Esophagus (tissue), 2 donors: ENCODE results near the gene CBFA2T3. TPM values are rescaled to one million over a fixed set of nuclear protein-coding genes. Genes with fewer than 3 reads are reported as not detected.
"Not testable (repeated sequence)": the region's sequence is repeated elsewhere in the genome, so short reads cannot be mapped to it uniquely, and the experiment has no call there.

Source experiments
- H3K27ac ChIP-seq, 2 donors: one replicate each; pipeline ENCODE4 v1.5.1; 2013; ENCODE audit warnings: low read depth in 2 of 2, mild to moderate bottlenecking in 2 of 2, inconsistent platforms in 1 of 2, low read length in 1 of 2, moderate library complexity in 1 of 2
- H3K27me3 ChIP-seq, 2 donors: one replicate each; pipeline ENCODE4 v1.6.1; 2013; ENCODE audit warnings: low read length in 2 of 2, control low read depth in 1 of 2, mild to moderate bottlenecking in 1 of 2; ENCODE audit not compliant: insufficient read depth in 2 of 2, control insufficient read depth in 1 of 2
- H3K36me3 ChIP-seq, 2 donors: one replicate each; pipeline ENCODE4 v1.6.1; 2013; ENCODE audit warnings: low read length in 1 of 2; ENCODE audit not compliant: control insufficient read depth in 2 of 2, insufficient read depth in 2 of 2
- H3K4me1 ChIP-seq, 2 donors: one replicate each; pipeline ENCODE4 v1.6.1; 2013; ENCODE audit warnings: low read length in 1 of 2; ENCODE audit not compliant: control insufficient read depth in 2 of 2, insufficient read depth in 2 of 2
- H3K4me3 ChIP-seq, 2 donors: one replicate each; pipeline ENCODE4 v1.5.1; 2013; ENCODE audit warnings: low read length in 2 of 2, mild to moderate bottlenecking in 2 of 2, low read depth in 1 of 2, moderate library complexity in 1 of 2
- H3K9me3 ChIP-seq, 2 donors: one replicate each; pipeline ENCODE4 v1.6.1; 2013; ENCODE audit warnings: mild to moderate bottlenecking in 2 of 2, low read depth in 1 of 2, low read length in 1 of 2, moderate library complexity in 1 of 2; ENCODE audit not compliant: control insufficient read depth in 2 of 2, insufficient read depth in 1 of 2
- WGBS, 2 donors: extraction: QIAGEN DNeasy Blood & Tissue Kit; methylation state at CpG; one replicate each; pipeline ENCODE4 v1.1.7; 2013; 5-methylcytosine and 5-hydroxymethylcytosine counted together
- polyA plus RNA-seq, 2 donors: library from polyadenylated mRNA; stranded (reverse); fragments of 200-250 nt; gene quantifications; one replicate each; pipeline ENCODE4 v1.2.3, GENCODE V29; 2013
- donor health status: healthy with polysubstance abuse.
- donor health status: Bipolar disorder and iron deficiency.

CBFA2T3 gene
- polyA plus RNA-seq, 2 donors, result 0.93 to 1.4 TPM

DNA sequence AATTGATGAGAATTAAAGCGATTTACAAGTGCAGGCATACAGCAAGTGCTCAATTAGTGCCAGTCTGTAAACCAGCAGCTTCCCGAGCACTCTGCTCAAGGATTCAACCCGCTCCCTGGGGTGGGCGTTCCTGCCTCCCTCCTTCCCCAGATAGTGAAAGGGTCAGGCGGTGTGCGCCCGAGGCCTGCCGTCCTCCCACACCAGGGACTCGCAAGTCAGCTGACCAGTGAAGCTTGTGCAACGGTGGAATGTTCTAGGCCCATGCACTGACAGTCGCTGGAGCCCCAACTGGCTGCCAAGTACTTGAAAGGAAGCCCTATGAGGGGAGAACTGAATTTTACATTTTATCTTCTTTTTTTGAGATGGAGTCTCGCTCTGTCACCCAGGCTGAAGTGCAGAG lies 57.1 kb downstream of the CBFA2T3 start:
- H3K9me3 ChIP-seq, result peaks cover 0 to 9% of the 10 kb centered on the region in 2 donors
- H3K4me3 ChIP-seq, result no peak overlapping the region
- H3K36me3 ChIP-seq, result no peaks in the 10 kb centered on the region
- H3K27me3 ChIP-seq, result no peaks in the 10 kb centered on the region
- peaks cover 8 to 28% of the 10 kb centered on the region in 2 donors for H3K4me1 ChIP-seq
- 94% methylated on average over 12 of the region's 12 CpGs for WGBS, 2 donors
- no peak overlapping the region for H3K27ac ChIP-seq

DNA sequence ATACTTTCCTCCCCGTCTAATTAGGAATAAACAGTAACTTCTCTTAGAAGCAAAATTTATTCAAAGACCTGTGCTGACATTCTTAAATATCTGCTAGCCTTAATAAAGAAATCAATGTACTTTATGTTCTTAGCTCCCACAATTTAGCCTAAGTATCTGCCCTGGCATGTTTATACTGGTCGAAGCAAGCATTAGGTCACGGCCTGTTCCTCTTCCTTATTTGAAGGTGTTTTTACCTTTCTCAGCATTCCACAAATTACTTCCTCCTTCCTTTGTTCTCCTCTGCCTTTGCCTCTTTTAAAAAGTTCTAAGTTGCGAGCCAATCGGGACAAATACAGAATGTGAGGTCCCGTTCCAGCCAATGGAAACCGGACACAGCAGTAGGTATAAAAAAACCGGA lies 58.1 kb downstream of the CBFA2T3 start:
- WGBS, 2 donors, result 61 to 73% methylated on average over 8 of the region's 8 CpGs
- not testable (repeated sequence) for H3K9me3 ChIP-seq, H3K4me3 ChIP-seq, H3K27me3 ChIP-seq, H3K36me3 ChIP-seq
- Histone ChIP-seq H3K27ac (peak overlapping the region in 1 of 2 donors; percentile 73), H3K4me1 (peaks cover 8 to 24% of the 10 kb centered on the region in 2 donors)

DNA sequence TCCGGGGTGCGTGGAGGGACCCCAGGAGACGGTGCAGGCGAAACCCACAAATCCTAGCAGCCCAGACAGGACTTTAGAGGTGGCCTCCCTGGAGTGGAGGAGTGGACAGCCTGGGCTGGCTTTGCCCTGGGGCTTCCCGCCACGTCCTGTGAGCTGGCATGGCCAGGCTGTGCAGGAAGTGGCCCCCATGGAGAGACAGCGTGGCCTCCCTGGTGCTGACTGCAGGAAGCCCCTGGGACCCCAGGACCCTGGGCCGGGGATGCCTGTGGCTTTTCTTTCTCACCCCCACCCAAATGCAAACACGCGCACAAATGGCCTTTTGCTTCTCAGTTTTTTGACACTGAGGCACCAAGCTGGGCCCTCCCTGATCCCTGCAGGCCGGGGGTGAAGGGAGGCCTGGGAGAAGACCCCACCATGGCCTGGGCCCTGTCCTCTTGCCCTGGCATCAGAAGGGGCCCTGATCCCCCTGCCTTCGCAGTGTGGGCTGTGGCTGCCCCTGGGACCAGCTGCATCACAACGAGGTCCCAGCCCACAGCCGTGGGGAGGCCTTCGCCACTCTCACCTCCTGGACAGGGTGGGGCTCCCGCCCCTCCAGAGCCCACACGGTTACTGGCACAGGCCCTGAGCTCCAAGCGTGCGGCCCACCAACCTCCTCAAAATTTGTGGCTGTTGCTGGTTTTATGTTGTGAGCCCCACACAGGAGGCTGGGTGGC lies 58.9 kb downstream of the CBFA2T3 start:
- H3K27me3 ChIP-seq, result no peaks in the 10 kb centered on the region
- 88 to 91% methylated on average over 18 to 19 of the region's 19 CpGs for WGBS, 2 donors
- no peaks in the 10 kb centered on the region for H3K36me3 ChIP-seq
- peaks cover 8 to 24% of the 10 kb centered on the region in 2 donors for H3K4me1 ChIP-seq
- H3K9me3 ChIP-seq, result peaks cover 0 to 9% of the 10 kb centered on the region in 2 donors
- H3K27ac ChIP-seq, result peak overlapping the region; percentile 73 to 76
- H3K4me3 ChIP-seq, result no peak overlapping the region

DNA sequence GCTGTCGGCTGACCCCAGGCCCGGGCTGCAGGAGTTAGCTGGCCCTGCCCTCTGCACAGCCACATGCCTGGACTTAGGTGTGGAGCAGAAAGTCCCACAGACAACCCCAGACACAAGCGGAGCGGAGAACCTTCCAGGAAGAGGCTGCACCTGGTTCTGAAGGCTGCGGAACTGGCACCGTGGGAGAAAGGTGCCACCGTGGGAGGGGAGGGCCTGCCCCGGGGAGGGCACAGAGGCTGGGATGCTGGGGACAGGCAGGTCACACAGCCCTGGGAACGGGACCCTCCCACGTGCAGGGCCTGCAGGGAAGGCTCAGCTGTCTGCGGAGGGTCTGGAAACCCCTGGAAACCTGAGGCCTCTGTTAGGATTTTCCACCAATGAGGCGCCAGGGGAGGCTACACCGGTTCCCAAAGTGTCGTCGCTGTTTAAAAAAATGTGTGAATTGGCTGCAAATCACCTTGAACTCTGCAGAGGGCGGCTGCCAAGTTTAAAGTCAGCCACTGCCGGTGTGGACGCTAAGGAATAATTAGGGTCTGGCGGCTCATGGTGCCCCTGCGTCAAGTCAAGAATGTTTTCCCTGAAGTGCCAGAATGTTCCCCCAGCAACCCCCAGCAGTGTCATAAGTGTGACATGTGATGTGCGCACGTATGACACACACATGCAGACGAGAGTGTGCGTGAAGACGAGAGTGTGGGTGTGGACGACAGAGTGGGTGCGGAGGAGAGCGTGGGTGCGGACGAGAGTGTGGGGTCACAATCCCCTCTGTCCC lies 59.7 kb downstream of the CBFA2T3 start:
- Histone ChIP-seq H3K4me3 (no peak overlapping the region), H3K27ac (no peak overlapping the region), H3K36me3 (no peaks in the 10 kb centered on the region), H3K9me3 (peaks cover 0 to 9% of the 10 kb centered on the region in 2 donors), H3K27me3 (no peaks in the 10 kb centered on the region), H3K4me1 (peaks cover 8 to 23% of the 10 kb centered on the region in 2 donors)
- WGBS, 2 donors, result 74 to 78% methylated on average over 30 of the region's 30 CpGs

- H3K27ac ChIP-seq, result no peak overlapping the region
- no peaks in the 10 kb centered on the region for H3K27me3 ChIP-seq
- H3K9me3 ChIP-seq, result peaks cover 0 to 9% of the 10 kb centered on the region in 2 donors
- WGBS, 2 donors, result 88 to 94% methylated on average over 16 to 29 of the region's 30 CpGs
- no peak overlapping the region for H3K4me3 ChIP-seq
- H3K4me1 ChIP-seq, result peaks cover 3 to 14% of the 10 kb centered on the region in 2 donors
- no peaks in the 10 kb centered on the region for H3K36me3 ChIP-seq
Measured at GRCh38 chr16:88915639-88916327, 61.2 kb downstream of the CBFA2T3 start.

- Histone ChIP-seq H3K9me3 (peaks cover 0 to 7% of the 10 kb centered on the region in 2 donors), H3K27ac (no peak overlapping the region), H3K4me1 (peaks cover 0 to 14% of the 10 kb centered on the region in 2 donors), H3K27me3 (no peaks in the 10 kb centered on the region), H3K4me3 (no peak overlapping the region), H3K36me3 (no peaks in the 10 kb centered on the region)
- 26 to 31% methylated on average over 17 to 20 of the region's 20 CpGs for WGBS, 2 donors
Measured at GRCh38 chr16:88914750-88915368, 62.1 kb downstream of the CBFA2T3 start.

DNA sequence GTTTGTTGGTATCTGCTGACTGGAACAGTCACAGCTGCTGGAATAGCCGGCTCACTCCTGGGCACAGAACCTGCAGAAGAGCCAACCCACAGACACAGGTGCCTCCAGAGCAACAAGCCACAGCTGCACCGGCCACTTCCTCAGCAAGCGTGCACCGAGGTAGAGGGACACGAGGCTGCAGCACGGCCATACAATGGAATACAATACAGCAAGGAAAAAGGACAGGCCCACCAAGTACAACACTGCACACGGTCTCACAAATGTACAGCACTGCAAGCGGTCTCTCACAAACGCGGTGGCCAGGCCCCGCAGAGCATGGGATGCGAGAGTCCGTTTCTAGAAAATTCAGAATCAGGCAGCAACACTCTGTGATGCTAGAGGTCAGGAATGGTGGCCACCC lies 63.1 kb downstream of the CBFA2T3 start:
- no peak overlapping the region for H3K4me3 ChIP-seq
- H3K27ac ChIP-seq, result no peak overlapping the region
- no peaks in the 10 kb centered on the region for H3K36me3 ChIP-seq
- H3K4me1 ChIP-seq, result peaks cover 0 to 14% of the 10 kb centered on the region in 2 donors
- H3K9me3 ChIP-seq, result no peaks in the 10 kb centered on the region
- H3K27me3 ChIP-seq, result no peaks in the 10 kb centered on the region
- 96% methylated on average over 13 of the region's 13 CpGs for WGBS, 2 donors

- 93 to 96% methylated on average over 16 of the region's 16 CpGs for WGBS, 2 donors
- Histone ChIP-seq H3K9me3 (no peaks in the 10 kb centered on the region), H3K36me3 (no peaks in the 10 kb centered on the region), H3K4me3 (no peak overlapping the region), H3K4me1 (peaks cover 2 to 12% of the 10 kb centered on the region in 2 donors), H3K27me3 (no peaks in the 10 kb centered on the region), H3K27ac (no peak overlapping the region)
Measured at GRCh38 chr16:88913001-88913612, 63.9 kb downstream of the CBFA2T3 start.

GRCh38 chr16:88912556-88912955 lies 64.5 kb downstream of the CBFA2T3 start:
- no peak overlapping the region for H3K27ac ChIP-seq
- H3K27me3 ChIP-seq, result no peaks in the 10 kb centered on the region
- peaks cover 2 to 9% of the 10 kb centered on the region in 2 donors for H3K4me1 ChIP-seq
- no peak overlapping the region for H3K4me3 ChIP-seq
- H3K36me3 ChIP-seq, result no peaks in the 10 kb centered on the region
- 77 to 79% methylated on average over 15 of the region's 15 CpGs for WGBS, 2 donors
- H3K9me3 ChIP-seq, result no peaks in the 10 kb centered on the region
